GOT3 (cell line): ENCODE measurements around the gene FOXP1.

ENCODE experiments used
- DNase-seq: peaks from one replicate; lab custom pipeline; 2025; ENCODE audit warnings: mixed read lengths; lab: John Stamatoyannopoulos, UW

Gene FOXP1

DNA sequence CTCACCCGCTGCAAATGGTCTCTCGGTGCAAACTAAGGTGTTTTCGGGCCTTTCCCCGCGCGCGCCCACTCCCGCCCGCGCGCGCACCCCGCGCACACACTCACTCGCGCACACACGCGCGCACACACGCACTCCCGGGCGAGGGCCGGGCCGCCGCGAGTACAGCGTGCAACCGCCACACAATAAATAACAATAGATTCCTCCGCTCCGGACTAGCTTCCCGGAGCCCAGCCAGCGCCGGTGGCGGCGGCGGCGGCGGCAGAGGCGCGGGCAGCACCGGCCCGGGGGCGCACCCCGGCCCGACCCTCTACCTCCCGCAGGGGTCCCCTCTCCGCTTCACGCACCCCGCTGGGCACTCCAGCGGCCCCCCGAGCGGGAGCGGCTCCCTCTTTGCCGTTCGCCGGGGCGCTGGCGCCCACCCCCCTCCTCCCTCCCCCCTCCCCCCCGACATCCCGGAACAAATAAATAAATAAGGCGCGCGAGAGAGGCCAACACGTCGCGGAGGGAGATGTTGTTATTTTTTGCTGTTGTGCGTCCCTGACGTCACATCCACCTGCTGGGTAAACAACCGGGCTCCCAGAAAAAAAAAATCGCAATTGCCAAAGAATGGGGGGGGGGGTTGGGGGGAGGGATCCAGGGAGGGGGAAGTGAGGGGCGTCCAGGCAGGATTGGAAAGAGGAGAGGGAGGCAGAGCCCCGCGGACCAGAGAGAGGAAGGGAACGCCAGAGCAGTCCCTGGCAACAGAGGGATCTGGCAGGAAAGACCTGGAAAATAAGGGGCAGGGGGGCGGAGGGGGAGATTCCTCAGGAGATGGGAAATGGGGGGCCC, at the start of gene FOXP1:
Gene FOXP1 (minus strand): TSS at position 163 of the 828 bp plus-strand sequence. CDS start 385,347 bp downstream, outside the sequence.
- peak; percentile 15 for DNase-seq

DNA sequence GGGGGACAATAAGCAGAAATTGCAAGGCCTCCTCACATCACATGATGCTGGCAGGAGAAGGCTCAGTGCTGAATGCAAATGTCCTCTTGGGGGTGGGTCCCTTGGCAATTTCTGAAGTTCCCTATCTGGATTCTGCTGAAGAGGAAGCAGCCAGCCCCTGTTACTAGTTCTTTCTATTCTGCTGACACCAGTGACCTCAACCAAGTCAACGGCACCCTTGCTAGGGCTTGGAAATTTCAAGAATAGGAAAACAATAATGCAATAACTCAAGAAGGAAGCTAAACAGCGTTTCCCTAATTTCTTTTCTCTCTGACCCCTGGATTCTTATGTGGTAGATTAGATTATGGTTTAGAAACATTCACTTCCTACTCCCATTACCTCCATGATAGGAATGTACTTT, 46.2 kb upstream of the FOXP1 start:
- no peak for DNase-seq

DNA sequence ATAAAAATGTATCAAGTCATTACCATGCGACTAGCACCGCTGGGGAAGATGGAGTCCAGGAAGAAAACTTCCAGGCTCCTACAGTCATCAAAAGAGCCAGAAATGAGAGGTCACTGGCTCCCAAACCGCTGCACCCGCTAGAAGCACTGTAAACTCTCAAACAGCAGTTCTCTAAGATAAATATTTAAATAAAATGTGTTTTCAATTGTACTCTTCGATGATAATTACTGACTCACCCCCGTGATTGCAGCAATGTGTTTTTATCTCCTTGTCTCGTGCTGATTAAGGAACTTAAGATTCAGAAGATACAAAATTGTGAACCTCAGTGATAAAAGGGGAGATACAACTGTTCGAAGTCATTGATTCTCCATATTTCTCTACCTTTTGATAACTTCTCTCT, 45.8 kb upstream of the FOXP1 start:
- DNase-seq: no peak

DNA sequence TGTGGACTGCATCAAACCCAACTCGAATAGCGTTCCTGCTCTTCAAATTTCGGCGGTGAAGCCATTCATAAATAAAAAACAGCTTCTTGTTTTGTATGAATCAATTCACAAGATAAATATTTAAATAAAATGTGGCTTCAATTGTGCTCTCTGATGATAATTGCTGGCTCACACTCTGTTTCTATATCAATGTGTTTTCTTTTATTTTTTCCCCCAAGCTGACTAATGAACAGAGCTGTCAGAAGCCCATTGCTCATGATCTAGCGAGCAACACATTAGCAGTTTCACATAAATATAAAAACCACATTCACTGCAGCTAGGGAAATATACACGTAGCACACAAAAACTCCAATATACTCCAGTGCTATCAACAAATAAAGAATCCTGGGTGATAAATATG, 45.0 kb upstream of the FOXP1 start:
- DNase-seq: no peak

DNA sequence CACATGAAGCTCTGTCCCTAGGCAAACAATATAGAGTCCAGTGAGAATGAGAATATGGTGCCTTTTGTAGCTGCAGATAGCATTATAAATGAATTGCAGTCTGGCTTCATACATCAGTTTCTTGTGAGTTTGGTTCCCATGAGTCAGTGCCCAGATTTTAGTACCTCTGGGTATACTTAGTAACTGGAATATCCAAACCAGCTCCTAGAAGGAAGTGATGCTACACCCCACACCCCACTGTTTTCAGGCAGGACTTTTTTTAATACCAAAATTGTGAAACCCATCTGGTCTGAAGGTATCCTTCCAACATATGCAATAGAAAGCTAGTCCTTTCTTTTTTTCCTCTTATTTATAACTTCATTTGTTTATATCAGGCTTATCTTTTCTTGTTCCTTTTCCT, 42.1 kb upstream of the FOXP1 start:
- DNase-seq: no peak

DNA sequence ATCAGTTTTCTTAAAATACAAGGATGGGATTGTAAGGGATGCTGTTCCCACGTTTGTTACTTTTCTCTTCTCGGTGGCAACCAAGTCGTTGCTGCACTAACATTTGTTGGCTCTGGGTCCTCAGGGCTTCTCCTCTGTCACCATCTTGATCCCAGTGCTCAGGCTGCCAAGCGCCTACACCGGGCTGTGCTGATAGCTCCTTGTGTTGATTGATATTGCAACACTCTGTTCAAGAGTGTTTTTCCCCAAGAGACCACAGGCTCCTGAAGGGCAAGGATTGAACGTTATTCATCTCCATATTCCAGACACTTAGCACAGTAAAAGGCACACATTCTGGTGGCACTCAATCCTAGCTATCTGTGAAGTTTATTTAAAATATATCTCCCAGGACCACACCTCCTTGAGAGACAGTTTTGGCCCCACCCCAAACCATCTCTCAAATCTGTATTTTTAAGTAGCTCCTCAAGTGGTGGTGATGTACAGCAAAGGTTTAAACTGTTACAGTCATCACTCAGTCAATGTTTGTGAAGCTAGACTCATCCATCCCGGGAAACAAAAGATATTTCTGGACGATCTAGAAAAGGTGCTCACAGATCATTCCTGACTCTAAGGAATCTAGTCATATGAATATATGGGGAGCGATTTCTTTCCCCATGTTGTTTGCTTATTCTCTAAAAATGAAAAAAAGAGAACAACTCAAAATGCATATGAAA, 38.5 kb upstream of the FOXP1 start:
- no peak for DNase-seq

DNA sequence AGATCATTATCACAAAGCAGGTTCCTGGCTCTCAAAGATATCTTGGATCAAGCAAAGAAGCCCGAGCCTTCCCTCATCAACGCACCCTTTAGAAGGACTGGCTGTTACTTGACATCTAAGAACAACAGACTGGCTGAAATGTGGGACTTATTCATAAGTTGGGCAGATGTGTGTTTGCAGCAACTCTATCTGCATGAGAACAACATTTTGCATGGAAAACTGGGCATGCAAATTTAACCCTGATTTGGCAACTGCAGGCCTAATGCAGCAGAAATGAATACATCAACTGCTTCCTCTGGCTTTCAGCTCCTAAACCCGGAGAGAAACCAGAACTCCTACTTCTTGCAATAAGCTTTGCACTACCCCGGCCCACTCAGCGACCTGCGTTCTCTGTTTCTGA, 35.0 kb upstream of the FOXP1 start:
- no peak for DNase-seq

DNA sequence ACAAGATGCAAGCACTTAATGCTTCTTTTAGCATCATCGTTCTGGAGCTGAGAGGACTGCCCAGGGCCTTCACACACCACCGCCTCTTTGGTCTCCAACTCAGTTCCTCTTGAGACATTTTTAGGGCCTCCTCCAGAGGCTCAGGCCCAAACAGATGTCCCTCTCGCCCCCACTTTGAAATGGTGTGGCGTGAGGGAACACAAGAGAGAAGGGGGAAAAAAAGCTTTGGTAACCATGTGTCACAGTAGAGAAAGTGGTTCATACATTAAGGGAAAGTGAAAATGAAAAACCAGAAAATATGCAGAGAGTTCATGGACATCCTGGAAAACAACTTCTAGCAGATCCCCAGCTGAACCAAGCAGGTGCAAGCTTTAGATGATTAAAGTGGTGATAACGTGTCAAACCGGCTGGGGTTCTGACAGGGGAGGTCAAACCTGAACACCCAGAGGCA, 33.1 kb upstream of the FOXP1 start:
- no peak for DNase-seq

DNA sequence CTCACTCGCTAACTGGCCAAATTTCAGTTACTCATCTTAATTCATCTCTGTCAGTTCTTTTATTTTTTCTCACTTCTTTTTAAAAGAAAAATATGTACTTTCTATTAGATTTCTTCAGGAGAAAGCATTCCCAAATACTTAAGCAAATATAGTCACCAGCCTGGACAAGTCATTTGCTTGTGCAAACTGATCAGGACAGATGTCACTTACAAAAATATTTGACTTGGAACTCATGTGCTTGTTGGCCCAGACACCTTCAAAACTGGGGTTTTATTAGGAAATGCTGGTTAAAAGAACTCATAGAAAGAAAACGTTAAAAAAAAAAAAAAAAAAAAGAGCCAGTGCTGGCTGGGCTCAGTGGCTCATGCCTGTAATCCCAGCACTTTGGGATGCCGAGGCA, 31.3 kb upstream of the FOXP1 start:
- no peak for DNase-seq

DNA sequence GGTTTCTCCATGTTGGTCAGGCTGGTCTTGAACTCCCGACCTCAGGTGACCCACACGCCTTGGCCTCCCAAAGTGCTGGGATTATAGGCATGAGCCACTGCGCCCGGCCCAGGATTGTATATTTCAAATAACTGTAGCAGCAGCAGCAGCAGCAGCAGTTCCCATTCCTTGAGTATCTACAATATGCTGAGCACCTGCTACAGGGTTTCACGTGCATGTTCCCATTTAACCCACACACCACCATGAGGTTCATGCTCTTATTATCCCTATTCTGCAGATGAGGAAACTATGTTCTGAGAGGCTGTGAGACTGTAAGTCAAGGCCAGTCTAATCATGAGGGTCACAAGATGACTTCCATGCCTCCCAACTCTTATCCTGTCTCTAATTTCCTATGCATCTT, 30.9 kb upstream of the FOXP1 start:
- DNase-seq: no peak

DNA sequence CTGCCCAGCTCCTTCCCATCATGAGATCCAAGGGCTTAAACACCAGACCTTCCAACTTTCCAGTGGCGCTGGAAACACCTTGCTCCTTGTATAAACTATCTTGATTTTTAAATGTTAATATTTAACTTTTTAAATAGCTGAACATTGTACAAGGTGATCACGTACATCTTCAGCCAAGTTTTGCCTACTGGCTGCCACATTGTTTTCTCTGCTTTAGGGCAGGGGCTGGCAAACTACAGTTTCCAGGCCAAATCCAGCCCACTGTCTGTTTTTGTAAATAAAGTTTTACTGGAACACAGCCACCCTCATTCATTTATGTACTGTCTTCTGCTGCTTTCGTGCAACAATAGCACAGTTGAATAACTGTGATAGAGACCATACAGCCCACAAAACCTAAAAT, 27.6 kb upstream of the FOXP1 start:
- no peak for DNase-seq

DNA sequence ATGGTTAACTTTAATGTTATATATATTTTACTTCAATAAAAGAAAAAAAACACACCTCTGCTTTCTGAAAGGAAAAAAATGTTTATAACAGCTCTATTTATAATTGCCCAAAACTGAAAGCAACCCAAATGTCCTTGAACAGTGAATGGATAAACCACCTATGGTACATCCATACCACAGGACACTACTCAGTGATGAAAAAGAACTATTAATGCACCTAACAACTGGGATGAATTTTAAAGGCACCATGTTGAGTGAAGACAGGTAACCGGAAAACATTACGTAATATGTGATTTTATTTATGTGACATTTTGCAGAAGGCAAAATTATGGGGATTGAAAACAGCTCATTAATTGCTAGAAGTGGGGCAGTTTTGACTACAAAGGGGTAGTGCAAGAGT, 23.8 kb upstream of the FOXP1 start:
- DNase-seq: no peak

DNA sequence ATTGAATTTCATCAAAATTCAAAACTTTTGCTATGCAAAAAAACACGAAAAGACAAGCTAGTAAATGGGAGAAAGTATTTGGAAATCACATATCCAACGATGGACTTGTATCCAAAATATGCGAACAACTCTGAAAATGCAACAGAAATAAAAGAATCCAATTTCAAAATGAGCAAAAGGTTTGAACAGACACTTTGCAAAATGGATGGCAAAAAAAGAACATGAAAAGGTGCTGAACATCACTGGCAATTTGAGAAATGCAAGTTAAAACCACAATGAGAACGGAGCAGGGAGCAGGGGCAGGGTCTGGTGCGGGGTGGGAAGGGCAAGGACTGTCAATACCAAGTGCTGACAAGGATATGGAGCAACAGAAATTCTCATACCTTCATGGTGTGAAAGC, 23.1 kb upstream of the FOXP1 start:
- no peak for DNase-seq

DNA sequence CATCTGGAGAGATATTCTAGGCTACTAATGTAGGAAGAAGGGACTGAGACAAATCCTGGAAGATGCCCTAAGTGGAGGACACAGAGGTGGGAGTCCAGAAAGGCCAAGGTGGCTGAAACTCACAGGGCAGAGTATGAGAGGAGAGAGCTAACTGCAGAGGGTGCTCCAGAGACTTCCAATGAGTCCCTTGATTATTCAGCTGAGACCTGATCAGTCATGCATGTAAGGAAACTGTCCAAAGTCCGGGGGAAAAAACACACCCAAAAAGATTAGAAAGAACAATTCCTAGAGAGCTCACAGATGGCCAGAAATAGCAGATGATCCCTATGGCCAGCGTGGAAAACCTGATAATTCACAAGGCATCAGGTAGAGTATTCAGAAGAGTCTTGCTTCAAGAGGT, 18.7 kb upstream of the FOXP1 start:
- no peak for DNase-seq

DNA sequence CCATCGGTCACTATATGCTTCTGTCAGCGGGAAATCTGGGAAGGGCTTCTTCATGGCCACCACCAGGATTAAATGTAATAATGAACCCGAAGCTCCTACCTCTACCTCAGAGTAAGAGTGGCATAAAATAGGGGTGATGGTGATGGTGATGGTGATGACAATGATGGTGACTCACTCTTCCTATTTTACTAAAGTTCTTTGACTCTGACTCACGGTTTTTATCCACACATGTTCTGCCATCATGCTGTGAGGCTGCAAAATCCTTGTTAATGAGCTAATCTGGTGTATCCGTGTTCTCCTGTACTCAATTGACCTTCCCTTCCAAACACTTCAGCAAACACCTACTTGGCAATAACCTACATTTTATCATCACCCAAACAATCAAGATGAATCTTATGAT, 18.3 kb upstream of the FOXP1 start:
- DNase-seq: no peak

DNA sequence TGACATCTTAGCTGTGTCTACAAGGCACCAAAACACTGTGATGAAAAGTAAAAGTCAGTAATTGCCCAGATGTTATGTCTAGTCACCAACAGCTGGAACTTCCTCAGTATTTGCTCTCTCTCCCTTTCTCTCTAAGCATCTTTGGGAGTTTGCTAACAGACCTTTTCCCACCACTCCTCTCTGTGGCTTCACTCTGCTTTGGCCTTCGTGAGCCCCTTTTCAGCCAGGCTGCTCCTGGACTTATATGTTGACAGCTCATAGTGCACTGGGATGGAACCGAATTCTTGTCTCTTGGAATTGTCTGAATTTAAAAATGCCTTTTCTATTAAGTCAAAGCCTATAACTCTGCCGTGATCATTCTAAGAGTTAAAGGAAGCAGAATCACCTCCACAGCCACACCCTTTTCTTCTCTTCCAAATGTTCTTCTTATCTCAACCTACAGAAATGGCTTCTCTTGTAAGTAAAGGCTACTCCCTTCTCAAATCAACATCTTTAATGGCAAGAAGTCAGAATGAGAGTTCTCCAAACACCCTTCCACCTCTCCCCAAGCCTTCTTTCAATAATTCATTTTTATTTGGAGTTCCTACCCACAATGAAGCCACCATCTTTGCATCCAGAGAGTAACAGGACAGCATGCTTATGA, 17.2 kb upstream of the FOXP1 start:
- DNase-seq: no peak

DNA sequence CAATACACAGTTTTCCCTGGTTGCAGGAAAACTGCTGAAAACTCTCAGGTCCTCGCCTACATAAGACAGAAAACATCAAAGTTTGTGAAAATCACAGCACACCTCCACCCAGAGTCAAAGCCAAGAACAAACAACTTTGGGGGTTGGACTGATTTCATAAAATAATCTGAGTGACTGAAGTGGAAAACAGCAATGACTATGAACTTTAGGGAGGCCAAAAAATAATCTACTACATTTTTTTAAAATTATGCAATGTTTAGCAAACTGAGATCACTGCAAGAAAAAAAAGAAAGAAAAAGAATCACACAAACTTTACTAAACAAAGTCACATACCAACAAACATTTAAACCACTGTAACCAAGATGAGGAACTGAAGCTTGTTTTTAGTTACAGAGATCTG, 15.9 kb upstream of the FOXP1 start:
- DNase-seq: no peak

DNA sequence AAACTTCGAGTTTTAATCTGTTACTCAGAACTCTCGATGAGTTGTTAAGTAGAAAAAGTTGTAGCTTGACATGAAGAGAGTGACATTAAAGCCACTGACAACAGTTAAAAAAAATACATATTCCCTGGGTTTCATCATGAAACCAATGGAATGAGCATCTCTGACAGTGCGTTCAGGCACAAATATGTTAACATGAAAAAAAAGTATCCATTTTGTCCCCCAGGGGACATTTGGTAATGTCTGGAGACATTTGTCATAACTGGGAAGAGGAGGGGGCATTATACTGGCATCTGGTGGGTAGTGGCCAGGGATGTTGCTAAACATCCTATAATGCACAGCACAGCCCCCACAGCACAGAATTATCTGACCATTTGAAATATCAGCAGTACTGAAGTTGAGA, 14.8 kb upstream of the FOXP1 start:
- no peak for DNase-seq

DNA sequence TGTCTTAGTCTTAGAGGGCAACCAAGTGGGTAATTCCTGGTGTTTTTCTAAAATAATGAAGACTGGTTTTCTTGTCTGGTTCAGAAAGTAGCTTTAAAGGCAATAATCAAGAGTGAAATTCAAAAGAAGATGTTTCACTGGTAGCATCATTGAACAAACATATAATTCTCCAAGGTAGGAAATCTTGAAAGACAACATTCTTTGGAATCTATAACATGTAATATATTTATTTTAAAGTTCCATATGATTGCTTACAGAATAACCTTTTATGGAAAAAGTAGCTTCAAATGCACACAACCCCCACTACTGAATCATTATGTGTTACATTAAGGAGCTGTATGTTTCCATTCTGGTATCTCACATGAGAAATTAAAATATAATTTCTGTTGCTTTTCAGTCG, 13.8 kb upstream of the FOXP1 start:
- DNase-seq: no peak

DNA sequence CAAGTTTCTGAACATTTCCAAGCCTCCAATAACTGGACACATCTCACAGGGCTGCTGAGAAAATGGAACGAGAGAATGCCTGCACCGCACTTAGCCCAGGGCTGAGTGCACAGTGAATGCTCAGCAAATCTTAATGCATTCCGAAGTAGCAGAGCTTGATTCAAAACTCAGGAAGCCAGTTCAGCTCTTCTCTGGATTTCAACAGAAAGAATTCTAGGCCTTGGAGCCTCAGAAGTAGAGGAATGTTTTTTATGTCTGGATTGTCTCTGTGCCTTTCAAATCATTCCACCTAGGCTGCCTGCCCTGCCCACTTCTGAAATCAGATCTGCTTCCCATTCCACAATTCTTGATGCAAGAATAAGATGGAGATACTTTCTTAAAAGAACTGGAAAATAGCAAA, 9.6 kb upstream of the FOXP1 start:
- no peak for DNase-seq

DNA sequence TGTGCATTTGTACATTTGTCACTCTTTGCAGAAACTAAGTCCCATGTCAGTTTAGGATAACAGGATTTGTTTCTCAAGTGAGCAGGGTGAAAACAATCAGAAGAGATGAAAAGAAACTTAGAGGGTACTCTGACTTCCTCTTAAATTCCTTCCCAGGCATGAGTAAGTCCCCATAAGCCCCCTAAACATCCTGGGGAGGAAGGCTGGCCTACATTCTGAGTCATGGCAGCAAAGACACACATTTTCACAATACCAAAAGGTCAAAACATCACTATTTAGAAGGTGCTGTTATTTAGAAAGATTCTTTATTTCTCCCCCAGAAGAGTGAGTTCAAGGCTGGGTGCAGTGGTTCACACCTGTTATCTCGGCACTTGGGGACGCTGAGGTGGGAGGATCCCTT, 7.6 kb upstream of the FOXP1 start:
- DNase-seq: no peak

DNA sequence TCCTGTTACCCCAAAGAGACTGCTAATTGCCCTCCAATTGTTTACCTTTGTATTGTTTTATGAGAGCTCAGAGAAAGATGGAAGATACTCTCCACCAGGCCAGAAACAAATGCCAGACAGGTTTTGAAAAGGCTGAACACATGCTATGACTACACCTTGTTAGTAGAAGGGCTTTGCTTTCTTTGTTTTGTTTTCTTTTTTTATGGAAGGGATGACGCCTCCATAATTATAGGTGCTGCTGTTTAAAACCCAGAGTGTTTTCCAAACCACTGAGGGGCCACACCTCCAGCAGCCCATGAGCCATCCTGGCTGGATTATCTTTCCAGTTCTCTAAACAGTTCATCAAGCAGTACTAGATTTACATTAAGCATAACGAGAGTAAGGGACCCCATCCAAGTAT, 5.6 kb upstream of the FOXP1 start:
- no peak for DNase-seq

DNA sequence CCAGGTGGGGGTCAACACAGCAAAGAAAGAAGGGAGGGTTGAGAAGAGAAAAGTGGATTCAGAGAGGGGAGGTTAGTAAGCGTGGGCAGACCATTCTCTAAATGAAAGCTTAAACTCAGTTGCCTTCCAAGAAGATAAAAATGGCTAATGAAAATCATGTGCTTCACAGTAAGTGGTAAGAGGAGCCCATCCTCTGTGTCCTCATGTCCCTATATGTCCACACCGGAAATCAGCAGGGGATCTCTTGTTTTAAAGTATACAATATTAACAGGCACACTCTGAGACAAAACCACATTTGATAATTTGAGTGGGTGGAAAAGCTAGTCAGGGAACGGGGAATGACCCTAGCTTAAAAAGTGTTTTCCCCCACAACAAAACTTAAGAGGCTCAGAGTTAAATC, 4.4 kb upstream of the FOXP1 start:
- no peak for DNase-seq
